ENCODE results near the gene USH2A. TPM values are rescaled to one million over a fixed set of nuclear protein-coding genes. Genes with fewer than 3 reads are reported as not detected.

USH2A gene
- polyA plus RNA-seq, 2 of the 4 experiments (the other 2 are of a cell fraction), result not detected

GRCh38 chr1:215863796-215864195 is 559.5 kb downstream of the USH2A start (continued):
- TF ChIP-seq ZNF302 (CRISPR knock-in tag; IDR thresholded peaks at IDR 0.05) (no peak), MYC (IDR thresholded peaks at IDR 0.05; ENCODE audit: borderline replicate concordance, low read length) (no peak), CBX2 (IDR thresholded peaks at IDR 0.05; ENCODE audit: borderline replicate concordance, low read depth) (no peak), NFE2L2 (conservative IDR thresholded peaks at IDR 0.05; ENCODE audit: low read length) (no peak)
- TF ChIP-seq, protein P1, sequence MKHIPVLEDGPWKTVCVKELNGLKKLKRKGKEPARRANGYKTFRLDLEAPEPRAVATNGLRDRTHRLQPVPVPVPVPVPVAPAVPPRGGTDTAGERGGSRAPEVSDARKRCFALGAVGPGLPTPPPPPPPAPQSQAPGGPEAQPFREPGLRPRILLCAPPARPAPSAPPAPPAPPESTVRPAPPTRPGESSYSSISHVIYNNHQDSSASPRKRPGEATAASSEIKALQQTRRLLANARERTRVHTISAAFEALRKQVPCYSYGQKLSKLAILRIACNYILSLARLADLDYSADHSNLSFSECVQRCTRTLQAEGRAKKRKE (CRISPR knock-in tag; IDR thresholded peaks at IDR 0.05; ENCODE audit: low read depth), result no peak

GRCh38 chr1:215860833-215861232 is 562.4 kb downstream of the USH2A start:
- ATAC-seq (no peak), FAIRE-seq (no peak), DNase-seq (ENCODE audit: low read depth in 1 of 2, low spot score in 1 of 2) (no peak)
- Histone ChIP-seq H3K4me3 (no peak overlapping the region), H3K4me2 (no peak overlapping the region), H3K9me3 (no peaks in the 10 kb centered on the region), H3K27ac (no peak overlapping the region), H3K4me1 (no peaks in the 10 kb centered on the region)
- WGBS (ENCODE audit: missing lambda C conversion rate), result 35% methylated on average over 3 of the region's 3 CpGs
- POLR2A ChIA-PET, result no interaction called here
- TF ChIP-seq NR3C1 (IDR thresholded peaks at IDR 0.05) (no peak), JUNB (IDR thresholded peaks at IDR 0.05) (no peak), JUN (IDR thresholded peaks at IDR 0.05) (no peak), CEBPB (IDR thresholded peaks at IDR 0.05) (no peak), KDM5A (IDR thresholded peaks at IDR 0.05) (no peak), TFCP2L1 (CRISPR knock-in tag; IDR thresholded peaks at IDR 0.05) (no peak), HOXA7 (CRISPR knock-in tag; IDR thresholded peaks at IDR 0.05) (no peak), POLR2A (IDR thresholded peaks at IDR 0.05; ENCODE audit: low read length) (no peak), NPAS2 (CRISPR knock-in tag; IDR thresholded peaks at IDR 0.05; ENCODE audit: borderline replicate concordance) (no peak), HDAC2 (IDR thresholded peaks at IDR 0.05) (no peak), CHD2 (IDR thresholded peaks at IDR 0.05; ENCODE audit: low read length, partially characterized antibody) (no peak), EP300 (IDR thresholded peaks at IDR 0.05) (no peak)
- TF ChIP-seq, protein P2, sequence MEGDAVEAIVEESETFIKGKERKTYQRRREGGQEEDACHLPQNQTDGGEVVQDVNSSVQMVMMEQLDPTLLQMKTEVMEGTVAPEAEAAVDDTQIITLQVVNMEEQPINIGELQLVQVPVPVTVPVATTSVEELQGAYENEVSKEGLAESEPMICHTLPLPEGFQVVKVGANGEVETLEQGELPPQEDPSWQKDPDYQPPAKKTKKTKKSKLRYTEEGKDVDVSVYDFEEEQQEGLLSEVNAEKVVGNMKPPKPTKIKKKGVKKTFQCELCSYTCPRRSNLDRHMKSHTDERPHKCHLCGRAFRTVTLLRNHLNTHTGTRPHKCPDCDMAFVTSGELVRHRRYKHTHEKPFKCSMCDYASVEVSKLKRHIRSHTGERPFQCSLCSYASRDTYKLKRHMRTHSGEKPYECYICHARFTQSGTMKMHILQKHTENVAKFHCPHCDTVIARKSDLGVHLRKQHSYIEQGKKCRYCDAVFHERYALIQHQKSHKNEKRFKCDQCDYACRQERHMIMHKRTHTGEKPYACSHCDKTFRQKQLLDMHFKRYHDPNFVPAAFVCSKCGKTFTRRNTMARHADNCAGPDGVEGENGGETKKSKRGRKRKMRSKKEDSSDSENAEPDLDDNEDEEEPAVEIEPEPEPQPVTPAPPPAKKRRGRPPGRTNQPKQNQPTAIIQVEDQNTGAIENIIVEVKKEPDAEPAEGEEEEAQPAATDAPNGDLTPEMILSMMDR (IDR thresholded peaks at IDR 0.05), result no peak
- TF ChIP-seq, protein P3, sequence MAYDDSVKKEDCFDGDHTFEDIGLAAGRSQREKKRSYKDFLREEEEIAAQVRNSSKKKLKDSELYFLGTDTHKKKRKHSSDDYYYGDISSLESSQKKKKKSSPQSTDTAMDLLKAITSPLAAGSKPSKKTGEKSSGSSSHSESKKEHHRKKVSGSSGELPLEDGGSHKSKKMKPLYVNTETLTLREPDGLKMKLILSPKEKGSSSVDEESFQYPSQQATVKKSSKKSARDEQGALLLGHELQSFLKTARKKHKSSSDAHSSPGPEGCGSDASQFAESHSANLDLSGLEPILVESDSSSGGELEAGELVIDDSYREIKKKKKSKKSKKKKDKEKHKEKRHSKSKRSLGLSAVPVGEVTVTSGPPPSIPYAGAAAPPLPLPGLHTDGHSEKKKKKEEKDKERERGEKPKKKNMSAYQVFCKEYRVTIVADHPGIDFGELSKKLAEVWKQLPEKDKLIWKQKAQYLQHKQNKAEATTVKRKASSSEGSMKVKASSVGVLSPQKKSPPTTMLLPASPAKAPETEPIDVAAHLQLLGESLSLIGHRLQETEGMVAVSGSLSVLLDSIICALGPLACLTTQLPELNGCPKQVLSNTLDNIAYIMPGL (CRISPR knock-in tag; IDR thresholded peaks at IDR 0.05; ENCODE audit: borderline replicate concordance), result no peak
- CTCF ChIA-PET, result no interaction called here

DNA sequence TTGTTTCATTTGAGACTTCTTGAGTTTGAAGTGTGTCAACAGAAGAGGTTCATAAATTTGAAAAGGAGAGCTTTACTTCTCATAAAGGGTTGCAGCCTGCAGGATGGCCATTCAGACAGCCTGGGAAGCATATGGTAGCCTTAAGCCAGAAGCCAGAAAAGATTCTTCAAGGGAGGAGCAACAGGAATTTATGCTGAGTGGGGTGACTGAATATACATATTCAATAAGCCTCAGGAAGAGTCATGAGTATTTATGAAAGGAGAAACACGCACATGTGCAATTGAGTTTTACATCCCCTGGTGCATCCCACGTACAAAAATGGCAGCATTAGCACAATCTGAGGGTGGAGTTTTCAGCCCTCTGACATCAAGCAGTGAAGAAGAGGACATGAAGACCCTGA is 565.9 kb downstream of the USH2A start:
- ATAC-seq, result no peak
- no peaks in the 10 kb centered on the region for H3K4me1 ChIP-seq
- H3K9me3 ChIP-seq, result no peaks in the 10 kb centered on the region
- CTCF ChIA-PET, result no interaction called here
- no peak overlapping the region for H3K27ac ChIP-seq
- DNase-seq (ENCODE audit: low read depth in 1 of 2, low spot score in 1 of 2), result no peak
- 2% methylated on average over 2 of the region's 2 CpGs for WGBS (ENCODE audit: missing lambda C conversion rate)
- TF ChIP-seq FOXS1 (CRISPR knock-in tag; IDR thresholded peaks at IDR 0.05), result no peak
- TF ChIP-seq, protein P4, sequence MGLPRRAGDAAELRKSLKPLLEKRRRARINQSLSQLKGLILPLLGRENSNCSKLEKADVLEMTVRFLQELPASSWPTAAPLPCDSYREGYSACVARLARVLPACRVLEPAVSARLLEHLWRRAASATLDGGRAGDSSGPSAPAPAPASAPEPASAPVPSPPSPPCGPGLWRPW (IDR thresholded peaks at IDR 0.05), result no peak
- no peak for TF ChIP-seq RARB (CRISPR knock-in tag; IDR thresholded peaks at IDR 0.05)
- TF ChIP-seq FOSB (CRISPR knock-in tag; IDR thresholded peaks at IDR 0.05), result no peak
- TF ChIP-seq GATA3 (IDR thresholded peaks at IDR 0.05; ENCODE audit: borderline replicate concordance), result no peak
- TF ChIP-seq BCL3 (IDR thresholded peaks at IDR 0.05), result no peak
- TF ChIP-seq MYC (IDR thresholded peaks at IDR 0.05; ENCODE audit: borderline replicate concordance, low read length), result no peak
- TF ChIP-seq ZFP36 (IDR thresholded peaks at IDR 0.05; ENCODE audit: borderline replicate concordance, partially characterized antibody), result no peak
- TF ChIP-seq, protein P5, sequence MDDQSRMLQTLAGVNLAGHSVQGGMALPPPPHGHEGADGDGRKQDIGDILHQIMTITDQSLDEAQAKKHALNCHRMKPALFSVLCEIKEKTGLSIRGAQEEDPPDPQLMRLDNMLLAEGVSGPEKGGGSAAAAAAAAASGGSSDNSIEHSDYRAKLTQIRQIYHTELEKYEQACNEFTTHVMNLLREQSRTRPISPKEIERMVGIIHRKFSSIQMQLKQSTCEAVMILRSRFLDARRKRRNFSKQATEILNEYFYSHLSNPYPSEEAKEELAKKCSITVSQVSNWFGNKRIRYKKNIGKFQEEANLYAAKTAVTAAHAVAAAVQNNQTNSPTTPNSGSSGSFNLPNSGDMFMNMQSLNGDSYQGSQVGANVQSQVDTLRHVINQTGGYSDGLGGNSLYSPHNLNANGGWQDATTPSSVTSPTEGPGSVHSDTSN (IDR thresholded peaks at IDR 0.05), result no peak
- no peak for TF ChIP-seq EP300 (IDR thresholded peaks at IDR 0.05)
- no peak overlapping the region for H3K4me2 ChIP-seq
- FAIRE-seq, result no peak
- H3K4me3 ChIP-seq, result no peak overlapping the region
- POLR2A ChIA-PET, result no interaction called here
